Measurements from ENCODE around the gene RNF125. TPM values are rescaled to one million over a fixed set of nuclear protein-coding genes. Genes with fewer than 3 reads are reported as not detected.

RNF125 gene
- total and polyA plus RNA-seq, 10 of the 15 experiments (the other 5 are each of a cell fraction or from before 2014, with no cell fraction given) = 0.79 to 3.9 (median 2.9) TPM

- TF ChIP-seq CBX5 (IDR thresholded peaks at IDR 0.05; ENCODE audit: low read depth) (peak; percentile 94; the same call in 1 of the 2 replicates), CREM (IDR thresholded peaks at IDR 0.05; ENCODE audit: low read depth) (peak; percentile 7; the same call in 1 of the 2 replicates), ESRRA (IDR thresholded peaks at IDR 0.05; ENCODE audit: low read length) (no peak), SUZ12 (IDR thresholded peaks at IDR 0.05; ENCODE audit: unreplicated experiment) (no peak), SMARCA5 (IDR thresholded peaks at IDR 0.05) (no peak), NRF1 (conservative IDR thresholded peaks at IDR 0.05; ENCODE audit: low read depth, low read length) (no peak), SMC3 (IDR thresholded peaks at IDR 0.05; ENCODE audit: borderline replicate concordance, low read length) (no peak), HDAC6 (IDR thresholded peaks at IDR 0.05; ENCODE audit: unreplicated experiment) (peak; percentile 92), SKIL (IDR thresholded peaks at IDR 0.05; ENCODE audit: low read depth, poor library complexity, severe bottlenecking) (no peak), HDAC2 (IDR thresholded peaks at IDR 0.05) (peak; percentile 49; the same call in 1 of the 2 replicates), BACH1 (IDR thresholded peaks at IDR 0.05; ENCODE audit: borderline replicate concordance) (no peak), NFYB (IDR thresholded peaks at IDR 0.05; ENCODE audit: insufficient read depth, low read depth, low read length) (no peak), GATAD2B (conservative IDR thresholded peaks at IDR 0.05; ENCODE audit: low read depth) (no peak), TBL1XR1 (IDR thresholded peaks at IDR 0.05; ENCODE audit: low read depth, low read length) (no peak), RAD51 (IDR thresholded peaks at IDR 0.05) (no peak), ATF7 (IDR thresholded peaks at IDR 0.05; ENCODE audit: low read depth) (no peak), KAT2A (conservative IDR thresholded peaks at IDR 0.05; ENCODE audit: control insufficient read depth, low read depth, low read length) (no peak), PAX8 (IDR thresholded peaks at IDR 0.05) (no peak), KLF5 (IDR thresholded peaks at IDR 0.05; ENCODE audit: partially characterized antibody) (no peak), SREBF2 (IDR thresholded peaks at IDR 0.05; ENCODE audit: low read length) (no peak), TAF1 (IDR thresholded peaks at IDR 0.05; ENCODE audit: borderline replicate concordance, low read depth, low read length) (peak; percentile 80; the same call in 1 of the 2 replicates), SMAD5 (IDR thresholded peaks at IDR 0.05; ENCODE audit: low read depth) (no peak), NR2F1 (conservative IDR thresholded peaks at IDR 0.05) (peak; percentile 70), ZBED1 (IDR thresholded peaks at IDR 0.05; ENCODE audit: borderline replicate concordance) (0 out of 2 replicates have a peak, but pooled peaks have one; percentile 15), ZNF274 (IDR thresholded peaks at IDR 0.05; ENCODE audit: insufficient read depth, insufficient read length) (no peak), CTCF (IDR thresholded peaks at IDR 0.05 in 2 of 3, conservative IDR thresholded peaks at IDR 0.05 in 1 of 3; ENCODE audit: control insufficient read depth in 2 of 3, extremely low read depth in 1 of 3, insufficient read depth in 1 of 3, low read depth in 3 of 3, low read length in 3 of 3) (no peak)
Observed at GRCh38 chr18:32018331-32019250, at the start of gene RNF125 (continued).

Data from GM12878 (cell line).